Measurements from ENCODE around the gene RAB17. TPM values are rescaled to one million over a fixed set of nuclear protein-coding genes. Genes with fewer than 3 reads are reported as not detected.

RAB17 gene
- total RNA-seq, 1 experiment from 2014 or later, result 23.6 TPM

DNA sequence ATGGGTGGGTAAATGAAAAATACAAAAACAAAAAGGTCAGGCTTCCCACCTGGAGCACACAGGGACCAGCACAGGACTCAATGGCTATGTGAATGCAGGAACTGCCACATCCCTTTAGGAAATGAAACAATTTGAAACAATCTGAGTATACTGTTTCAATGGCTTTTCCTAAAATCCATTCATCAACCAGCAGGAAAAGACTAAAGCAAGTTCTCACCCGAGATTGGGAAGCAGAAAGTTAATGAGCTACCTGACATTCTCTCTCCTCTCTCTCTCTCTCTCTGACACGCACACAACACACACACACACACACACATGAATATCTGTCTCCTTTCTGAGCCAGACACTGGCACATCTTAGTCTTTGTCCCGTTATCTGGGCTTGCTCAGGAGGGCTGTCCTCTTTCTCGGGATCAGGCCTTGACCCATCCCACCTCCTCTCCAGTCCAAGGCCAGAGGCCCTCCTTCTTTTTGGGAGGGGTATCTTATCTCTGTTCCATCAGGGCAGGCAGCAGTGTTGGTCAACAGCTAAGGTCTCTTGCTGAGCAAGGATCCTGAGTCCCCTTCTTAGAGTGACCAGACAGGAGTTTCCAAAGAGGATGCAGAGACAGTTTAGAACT, 25.2 kb upstream of the RAB17 start:
- Histone ChIP-seq H3K9me3 (ENCODE audit: control insufficient read depth, insufficient read depth, low read depth, low read length) (no peaks in the 10 kb centered on the region), H3K4me1 (ENCODE audit: control insufficient read depth, insufficient read depth, low read length) (no peaks in the 10 kb centered on the region), H3K27me3 (ENCODE audit: control insufficient read depth, insufficient read depth, low read length) (no peaks in the 10 kb centered on the region), H3K4me3 (ENCODE audit: low read depth in 2 of 2, low read length in 2 of 2) (no peak overlapping the region), H3K36me3 (ENCODE audit: control insufficient read depth, insufficient read depth, low read length) (no peaks in the 10 kb centered on the region), H3K27ac (ENCODE audit: low read length) (no peak overlapping the region)
- TF ChIP-seq, protein P1, sequence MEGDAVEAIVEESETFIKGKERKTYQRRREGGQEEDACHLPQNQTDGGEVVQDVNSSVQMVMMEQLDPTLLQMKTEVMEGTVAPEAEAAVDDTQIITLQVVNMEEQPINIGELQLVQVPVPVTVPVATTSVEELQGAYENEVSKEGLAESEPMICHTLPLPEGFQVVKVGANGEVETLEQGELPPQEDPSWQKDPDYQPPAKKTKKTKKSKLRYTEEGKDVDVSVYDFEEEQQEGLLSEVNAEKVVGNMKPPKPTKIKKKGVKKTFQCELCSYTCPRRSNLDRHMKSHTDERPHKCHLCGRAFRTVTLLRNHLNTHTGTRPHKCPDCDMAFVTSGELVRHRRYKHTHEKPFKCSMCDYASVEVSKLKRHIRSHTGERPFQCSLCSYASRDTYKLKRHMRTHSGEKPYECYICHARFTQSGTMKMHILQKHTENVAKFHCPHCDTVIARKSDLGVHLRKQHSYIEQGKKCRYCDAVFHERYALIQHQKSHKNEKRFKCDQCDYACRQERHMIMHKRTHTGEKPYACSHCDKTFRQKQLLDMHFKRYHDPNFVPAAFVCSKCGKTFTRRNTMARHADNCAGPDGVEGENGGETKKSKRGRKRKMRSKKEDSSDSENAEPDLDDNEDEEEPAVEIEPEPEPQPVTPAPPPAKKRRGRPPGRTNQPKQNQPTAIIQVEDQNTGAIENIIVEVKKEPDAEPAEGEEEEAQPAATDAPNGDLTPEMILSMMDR (IDR thresholded peaks at IDR 0.05), result no peak
- TF ChIP-seq POLR2AphosphoS5 (IDR thresholded peaks at IDR 0.05; ENCODE audit: low read depth, low read length) (no peak), TCF7L2 (IDR thresholded peaks at IDR 0.05; ENCODE audit: low read depth, low read length) (no peak), SIN3A (IDR thresholded peaks at IDR 0.05; ENCODE audit: borderline replicate concordance, insufficient read depth, low read depth, low read length) (no peak)
- TF ChIP-seq, protein P2, sequence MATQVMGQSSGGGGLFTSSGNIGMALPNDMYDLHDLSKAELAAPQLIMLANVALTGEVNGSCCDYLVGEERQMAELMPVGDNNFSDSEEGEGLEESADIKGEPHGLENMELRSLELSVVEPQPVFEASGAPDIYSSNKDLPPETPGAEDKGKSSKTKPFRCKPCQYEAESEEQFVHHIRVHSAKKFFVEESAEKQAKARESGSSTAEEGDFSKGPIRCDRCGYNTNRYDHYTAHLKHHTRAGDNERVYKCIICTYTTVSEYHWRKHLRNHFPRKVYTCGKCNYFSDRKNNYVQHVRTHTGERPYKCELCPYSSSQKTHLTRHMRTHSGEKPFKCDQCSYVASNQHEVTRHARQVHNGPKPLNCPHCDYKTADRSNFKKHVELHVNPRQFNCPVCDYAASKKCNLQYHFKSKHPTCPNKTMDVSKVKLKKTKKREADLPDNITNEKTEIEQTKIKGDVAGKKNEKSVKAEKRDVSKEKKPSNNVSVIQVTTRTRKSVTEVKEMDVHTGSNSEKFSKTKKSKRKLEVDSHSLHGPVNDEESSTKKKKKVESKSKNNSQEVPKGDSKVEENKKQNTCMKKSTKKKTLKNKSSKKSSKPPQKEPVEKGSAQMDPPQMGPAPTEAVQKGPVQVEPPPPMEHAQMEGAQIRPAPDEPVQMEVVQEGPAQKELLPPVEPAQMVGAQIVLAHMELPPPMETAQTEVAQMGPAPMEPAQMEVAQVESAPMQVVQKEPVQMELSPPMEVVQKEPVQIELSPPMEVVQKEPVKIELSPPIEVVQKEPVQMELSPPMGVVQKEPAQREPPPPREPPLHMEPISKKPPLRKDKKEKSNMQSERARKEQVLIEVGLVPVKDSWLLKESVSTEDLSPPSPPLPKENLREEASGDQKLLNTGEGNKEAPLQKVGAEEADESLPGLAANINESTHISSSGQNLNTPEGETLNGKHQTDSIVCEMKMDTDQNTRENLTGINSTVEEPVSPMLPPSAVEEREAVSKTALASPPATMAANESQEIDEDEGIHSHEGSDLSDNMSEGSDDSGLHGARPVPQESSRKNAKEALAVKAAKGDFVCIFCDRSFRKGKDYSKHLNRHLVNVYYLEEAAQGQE (IDR thresholded peaks at IDR 0.05; ENCODE audit: insufficient read depth in 1 of 2, low read depth in 2 of 2, low read length in 1 of 2), result no peak
- ATAC-seq, result no peak
- BruUV-seq (replicated peaks), result no TSS peak
- no peak for DNase-seq (ENCODE audit: low read depth, low spot score)
- in situ Hi-C loops (cut with HindIII; ENCODE audit: low pct_unique_long_range_greater_than_20kb, low sequenced_read_pairs), result no loop called here
- CTCF ChIA-PET, result no interaction called here
- POLR2A ChIA-PET, result no interaction called here
- intact Hi-C loops (cut with micrococcal nuclease; ENCODE audit: unreplicated experiment), result no loop called here

DNA sequence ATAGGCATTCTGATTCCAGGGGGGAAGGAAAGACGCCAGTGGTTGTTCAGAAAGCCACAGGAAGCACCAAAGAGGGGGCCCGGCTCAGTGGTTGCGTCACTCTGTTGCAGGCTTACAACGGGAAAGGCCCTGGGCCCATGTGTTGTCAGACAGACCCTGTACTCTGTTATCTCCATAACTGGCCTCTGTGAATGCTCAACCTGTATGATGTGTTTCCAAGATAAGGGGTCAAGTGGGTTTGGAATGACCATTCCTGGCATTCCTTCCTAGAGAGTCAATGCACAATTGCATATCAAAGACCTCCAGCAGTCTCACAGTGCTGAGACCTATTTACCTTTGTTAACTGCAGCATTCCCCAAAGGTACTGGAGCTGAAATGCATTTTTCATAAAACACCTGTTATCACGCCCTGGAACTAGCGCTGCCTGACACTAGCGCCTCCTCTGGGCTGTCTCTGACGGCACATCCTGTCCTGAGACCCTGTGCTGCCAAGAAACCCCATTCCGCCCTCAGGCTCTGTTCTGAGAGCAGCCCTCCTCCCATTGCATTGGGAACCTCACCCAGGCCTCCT, 23.7 kb upstream of the RAB17 start:
- Histone ChIP-seq H3K27ac (ENCODE audit: low read length) (no peak overlapping the region), H3K4me3 (ENCODE audit: low read depth in 2 of 2, low read length in 2 of 2) (no peak overlapping the region), H3K4me1 (ENCODE audit: control insufficient read depth, insufficient read depth, low read length) (no peaks in the 10 kb centered on the region), H3K9me3 (ENCODE audit: control insufficient read depth, insufficient read depth, low read depth, low read length) (no peaks in the 10 kb centered on the region), H3K27me3 (ENCODE audit: control insufficient read depth, insufficient read depth, low read length) (no peaks in the 10 kb centered on the region), H3K36me3 (ENCODE audit: control insufficient read depth, insufficient read depth, low read length) (no peaks in the 10 kb centered on the region)
- no peak for DNase-seq (ENCODE audit: low read depth, low spot score)
- CTCF ChIA-PET, result no interaction called here
- intact Hi-C loops (cut with micrococcal nuclease; ENCODE audit: unreplicated experiment) (no loop called here), in situ Hi-C loops (cut with HindIII; ENCODE audit: low pct_unique_long_range_greater_than_20kb, low sequenced_read_pairs) (no loop called here)
- TF ChIP-seq, protein P2 (IDR thresholded peaks at IDR 0.05; ENCODE audit: insufficient read depth in 1 of 2, low read depth in 2 of 2, low read length in 1 of 2), result no peak
- TF ChIP-seq SIN3A (IDR thresholded peaks at IDR 0.05; ENCODE audit: borderline replicate concordance, insufficient read depth, low read depth, low read length), result no peak
- TF ChIP-seq, protein P1 (IDR thresholded peaks at IDR 0.05), result no peak
- TF ChIP-seq POLR2AphosphoS5 (IDR thresholded peaks at IDR 0.05; ENCODE audit: low read depth, low read length), result no peak
- peak; percentile 28; the same call in 1 of the 2 replicates for TF ChIP-seq TCF7L2 (IDR thresholded peaks at IDR 0.05; ENCODE audit: low read depth, low read length)
- ATAC-seq, result peak; percentile 83
- BruUV-seq (replicated peaks), result no TSS peak
- POLR2A ChIA-PET, result no interaction called here
